K562 (cell line): ENCODE data around the gene SEMA3F. TPM values are rescaled to one million over a fixed set of nuclear protein-coding genes. Genes with fewer than 3 reads are reported as not detected.

ENCODE experiments used
- ATAC-seq: fragments of 200-7000 bp; cut with Tn5 transposase; 3 replicates; pipeline ENCODE4 v1.9.1; 2020; ENCODE audit warnings: moderate library complexity
- BruUV-seq: library from RNA; stranded (reverse); fragments of 400-500 nt; replicated peaks from 2 replicates; lab custom pipeline; 2021; lab: Mats Ljungman, UMichigan
- CTCF ChIA-PET: fragments of 300-600 bp; formaldehyde crosslinking; extraction: SDS; loops from one replicate; lab custom pipeline; 2021; ENCODE audit warnings: low intra/inter-chr PET ratio; lab: Yijun Ruan, JAX
- POLR2A ChIA-PET: fragments of 300-600, 350-650 bp; sonication (Branson Sonifier 250); formaldehyde crosslinking; extraction: SDS; loops from one replicate; lab custom pipeline; 2021; ENCODE audit warnings: antibody characterized with exemption, inconsistent platforms; lab: Yijun Ruan, JAX
- DNase-seq, 4 experiments: peaks; one replicate each; pipeline versions ENCODE4 v3.0.0 to v3.0.0-alpha.2; 2011 to 2018; ENCODE audit warnings: low spot score in 3 of 4, mixed read lengths in 3 of 4; ENCODE audit errors: extremely low read depth in 1 of 4
- FAIRE-seq: peaks from 2 replicates; lab custom pipeline; 2011; peaks lifted over from hg19 to GRCh38; lab: Jason Lieb, UNC
- H2AFZ ChIP-seq: 2 replicates; pipeline ENCODE4 v1.6.0; 2011; ENCODE audit warnings: low read depth, low read length, control low read depth, inconsistent platforms
- H3K27ac ChIP-seq: fragments of 200-600 bp; 3 replicates; pipeline ENCODE4 v1.8.0; 2011; ENCODE audit warnings: low read depth, mild to moderate bottlenecking, control low read depth, inconsistent platforms, low read length, moderate library complexity, mixed read lengths; ENCODE audit errors: extremely low read depth
- H3K27me3 ChIP-seq, 2 experiments: fragments of 300-600 bp in 1 of 2; 2 replicates in 1 of 2; 3 replicates in 1 of 2; pipeline versions ENCODE4 v1.6.0 to v1.8.0; 2011; ENCODE audit warnings: inconsistent platforms in 2 of 2, low read length in 2 of 2, mild to moderate bottlenecking in 1 of 2, mixed read lengths in 1 of 2, moderate library complexity in 1 of 2; ENCODE audit not compliant: control insufficient read depth in 2 of 2, insufficient read depth in 2 of 2
- H3K36me3 ChIP-seq: fragments of 300-600 bp; 3 replicates; pipeline ENCODE4 v1.8.0; 2011; ENCODE audit warnings: mild to moderate bottlenecking, low read length, inconsistent platforms; ENCODE audit not compliant: control insufficient read depth, insufficient read depth
- H3K4me1 ChIP-seq, 2 experiments: fragments of 200-600 bp in 1 of 2; replicated peaks in 1 of 2; 2 replicates in 1 of 2; 3 replicates in 1 of 2; pipeline versions ENCODE4 v1.5.1 to v1.8.0; 2011; ENCODE audit warnings: inconsistent platforms in 2 of 2, low read length in 2 of 2, mild to moderate bottlenecking in 1 of 2, mixed read lengths in 1 of 2, moderate library complexity in 1 of 2; ENCODE audit not compliant: control insufficient read depth in 2 of 2, insufficient read depth in 2 of 2
- H3K4me2 ChIP-seq: 2 replicates; pipeline ENCODE4 v1.6.1; 2011; ENCODE audit warnings: low read length, control low read depth, inconsistent platforms, mixed read lengths; ENCODE audit not compliant: insufficient read depth
- H3K4me3 ChIP-seq: fragments of 200-600 bp; sonication (generic), shearing (Covaris generic); 2 replicates; pipeline ENCODE4 v1.5.1; 2016; ENCODE audit warnings: control low read depth, inconsistent platforms
- H3K79me2 ChIP-seq: fragments of 200-600 bp; 3 replicates; pipeline ENCODE4 v1.8.0; 2011; ENCODE audit warnings: low read length, inconsistent platforms; ENCODE audit not compliant: control insufficient read depth, insufficient read depth
- H3K9ac ChIP-seq, 2 experiments: 2 replicates each; pipeline versions ENCODE4 v1.6.0 to v1.6.1; 2011; ENCODE audit warnings: low read depth in 2 of 2, low read length in 2 of 2, control low read depth in 1 of 2, inconsistent platforms in 1 of 2, mild to moderate bottlenecking in 1 of 2, mixed read lengths in 1 of 2; ENCODE audit not compliant: insufficient read depth in 1 of 2
- H3K9me1 ChIP-seq: one replicate; pipeline ENCODE4 v1.6.0; 2011; ENCODE audit warnings: inconsistent platforms, mild to moderate bottlenecking, low read length, moderate library complexity; ENCODE audit not compliant: control insufficient read depth, insufficient read depth
- H3K9me3 ChIP-seq: replicated peaks from 2 replicates; pipeline ENCODE4 v1.5.1; 2011; ENCODE audit warnings: low read depth, low read length, inconsistent platforms; ENCODE audit not compliant: control insufficient read depth, insufficient read depth
- H4K20me1 ChIP-seq: replicated peaks from 2 replicates; pipeline ENCODE4 v1.6.1; 2011; ENCODE audit warnings: low read length, inconsistent platforms, mixed read lengths; ENCODE audit not compliant: control insufficient read depth, insufficient read depth
- CSDE1 ChIP-seq, 2 experiments: fragments of 450-650 bp; IDR thresholded peaks; 2 replicates each; pipeline ENCODE4 v1.6.1; 2016; ENCODE audit warnings: mild to moderate bottlenecking in 1 of 2
- GABPB2 ChIP-seq: fragments of 250-450 bp; sonication (Bioruptor Pico); conservative IDR thresholded peaks from 2 replicates; pipeline ENCODE4 v1.5.1; 2021; ENCODE audit warnings: mild to moderate bottlenecking
- KDM1A ChIP-seq, 2 experiments: fragments of 450-650 bp; IDR thresholded peaks; 2 replicates each; pipeline ENCODE4 v1.6.1; 2016; ENCODE audit warnings: mild to moderate bottlenecking in 2 of 2
- MXI1 ChIP-seq: IDR thresholded peaks from 2 replicates; pipeline ENCODE4 v1.6.1; 2011; ENCODE audit warnings: low read depth, mild to moderate bottlenecking, improper control_type of control experiment, low read length
- NKRF ChIP-seq: fragments of 450-650 bp; IDR thresholded peaks from 2 replicates; pipeline ENCODE4 v1.6.1; 2016; ENCODE audit warnings: borderline replicate concordance
- RCOR1 ChIP-seq, 2 experiments: IDR thresholded peaks; 2 replicates each; pipeline ENCODE4 v1.6.1; 2012; ENCODE audit warnings: low read depth in 2 of 2, low read length in 2 of 2, borderline replicate concordance in 1 of 2, improper control_type of control experiment in 1 of 2
- RFX1 ChIP-seq: fragments of 450-650 bp; IDR thresholded peaks from 2 replicates; pipeline ENCODE4 v1.6.1; 2016; ENCODE audit warnings: mild to moderate bottlenecking, moderate library complexity
- ZNF197 ChIP-seq: fragments of 200-800 bp; sonication (Bioruptor generic); IDR thresholded peaks from 2 replicates; pipeline ENCODE4 v1.6.1; 2016; ENCODE audit warnings: low read depth, missing genetic modification characterization, missing compliant biosample characterization
- WGBS: fragments of 100-300 bp; shearing (Covaris generic); methylation state at CpG from one replicate; pipeline ENCODE4 v1.1.6; 2016; ENCODE audit warnings: low coverage, mixed read lengths; ENCODE audit not compliant: insufficient coverage; ENCODE audit errors: missing lambda C conversion rate; 5-methylcytosine and 5-hydroxymethylcytosine counted together
- in situ Hi-C: fragments of 300-500 bp; cut with MboI; formaldehyde crosslinking; loops from 4 replicates; pipeline ENCODE4 v1.15.0; 2018; ENCODE audit warnings: inconsistent platforms, mixed read lengths
- intact Hi-C: fragments of 100-400 bp; cut with micrococcal nuclease; formaldehyde crosslinking; loops from 2 replicates; pipeline ENCODE4 v1.14.2; 2022
- polyA plus RNA-seq, 8 experiments: library from polyadenylated mRNA; depleted of rRNA in 4 of 8; stranded (reverse) in 5 of 8; unstranded in 3 of 8; fragments of >200 nt; fragmentation: Nextera tagmentation in 2 of 8; fragmentation: Illumina TruSeq in 1 of 8; extraction: Ambion mirVana in 2 of 8; extraction: Trizol in 1 of 8; gene quantifications; 2 replicates each; pipeline versions ENCODE4 v1.2.1 to v1.2.3, GENCODE V29; 2011 to 2014; ENCODE audit warnings: inconsistent platforms in 1 of 8, missing spikeins in 1 of 8
- total RNA-seq, 7 experiments: library from RNA; depleted of rRNA in 6 of 7; stranded (reverse); fragments of >200 nt in 6 of 7; fragmentation: Illumina TruSeq in 2 of 7; extraction: Trizol in 2 of 7; gene quantifications; 2 replicates each; pipeline versions ENCODE4 v1.2.1 to v1.2.3, GENCODE V29; 2011 to 2021; ENCODE audit warnings: low replicate concordance in 1 of 7

Gene SEMA3F
- total and polyA plus RNA-seq, 9 of the 15 experiments (the other 6 are each of a cell fraction or from before 2014, with no cell fraction given) = 0.58 to 3.0 (median 2.0) TPM; not detected in 2

- ChIA-PET POLR2A (interaction anchor here (1.6 to 1.7 kb wide), 2 partner anchors 9 to 11 kb away, joined by 4 to 10 read pairs; no protein-coding TSS in a partner anchor), CTCF (no interaction called here)
- ATAC-seq = no peak
- BruUV-seq = no TSS peak
- TF ChIP-seq MXI1 (peak; percentile 57; the same call in 1 of the 2 replicates), CSDE1 (IDR thresholded peaks at IDR 0.05) (peak in 1 of 2 experiments; percentile 58; a peak in 1 of 4 replicates), KDM1A (IDR thresholded peaks at IDR 0.05) (peak in 1 of 2 experiments; percentile 42; a peak in 1 of 4 replicates), RFX1 (peak; percentile 94), NKRF (no peak), GABPB2 (CRISPR knock-in tag) (no peak), RCOR1 (IDR thresholded peaks at IDR 0.05; ENCODE audit: borderline replicate concordance in 1 of 2, low read depth in 2 of 2, low read length in 2 of 2) (peak in 1 of 2 experiments; percentile 62; a peak in 1 of 4 replicates), ZNF197 (CRISPR knock-in tag) (no peak)
- Histone ChIP-seq H3K4me1 (no peaks in the 10 kb centered on the region; a peak in 1 of 5 replicates), H2AFZ (no peak overlapping the region), H3K27ac (no peak overlapping the region), H3K9ac (no peak overlapping the region), H3K36me3 (no peaks in the 10 kb centered on the region), H3K4me2 (no peak overlapping the region), H3K9me1 (no peaks in the 10 kb centered on the region), H3K4me3 (no peak overlapping the region), H4K20me1 (no peaks in the 10 kb centered on the region), H3K27me3 (peaks cover 0 to 13% of the 10 kb centered on the region in 2 experiments; a peak in 2 of 5 replicates), H3K79me2 (no peaks in the 10 kb centered on the region), H3K9me3 (no peaks in the 10 kb centered on the region)
- WGBS = 5% methylated on average over 6 of the region's 6 CpGs
- intact Hi-C loops (no loop called here), in situ Hi-C loops (no loop called here)
- FAIRE-seq = no peak
- DNase-seq = peak in 2 of 4 experiments; percentile 44 to 56
Observed at GRCh38 chr3:50132421-50133282, 22.5 kb upstream of the SEMA3F start.
